Measurements from ENCODE around the gene INPP4B. TPM values are rescaled to one million over a fixed set of nuclear protein-coding genes. Genes with fewer than 3 reads are reported as not detected.

Gene INPP4B
- total RNA-seq, 1 donor from 2014 or later = 12.0 TPM

DNA sequence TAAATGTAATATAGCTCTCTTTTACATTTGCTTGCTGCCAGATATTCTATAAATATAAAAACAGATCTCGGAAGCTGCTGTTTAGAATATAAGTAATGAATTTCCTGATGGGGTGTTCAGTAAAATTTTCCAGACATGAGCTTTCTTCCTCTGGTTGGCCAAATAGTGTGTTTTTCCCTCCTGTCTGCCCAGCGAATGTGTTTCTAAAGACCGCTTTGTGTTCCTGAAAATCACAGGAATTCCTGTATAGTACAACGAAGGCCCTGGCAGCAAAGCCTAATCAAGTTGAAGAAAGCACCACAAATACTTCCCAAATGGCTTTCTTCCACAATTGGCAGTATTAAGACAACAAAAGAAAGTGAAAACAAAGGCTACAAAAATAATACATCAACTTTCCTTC, 494.1 kb downstream of the INPP4B start:
- TF ChIP-seq CTCF (conservative IDR thresholded peaks at IDR 0.05; ENCODE audit: low read depth, low read length) = no peak

DNA sequence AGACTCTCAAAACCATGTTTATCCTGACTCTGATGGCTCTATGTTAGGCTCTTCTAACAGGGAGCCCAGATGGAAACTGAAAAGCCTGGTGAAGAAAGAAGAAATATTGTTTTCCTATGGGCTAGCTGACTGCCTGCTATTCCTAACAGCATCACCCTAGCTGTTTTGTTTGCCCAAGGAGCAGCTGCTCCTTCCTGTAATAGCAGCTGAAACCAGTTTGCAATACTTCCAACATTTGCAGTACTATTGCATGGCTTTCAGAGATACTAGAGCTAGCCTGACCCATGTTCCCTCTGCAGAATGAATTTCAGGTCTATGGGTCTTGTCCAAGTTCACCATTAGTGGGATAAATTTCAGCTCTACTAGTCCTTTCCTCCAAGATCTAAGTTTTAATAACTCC, 495.2 kb downstream of the INPP4B start:
- H3K4me3 ChIP-seq (ENCODE audit: low read depth, low read length) = no peak overlapping the region
- TF ChIP-seq CTCF (conservative IDR thresholded peaks at IDR 0.05; ENCODE audit: low read depth, low read length) = no peak
- no peak for DNase-seq (ENCODE audit: low read depth)

More for the DNA sequence above, 494.1 kb downstream of the INPP4B start:
- no peak overlapping the region for H3K4me3 ChIP-seq (ENCODE audit: low read depth, low read length)
- DNase-seq (ENCODE audit: low read depth) = no peak

DNA sequence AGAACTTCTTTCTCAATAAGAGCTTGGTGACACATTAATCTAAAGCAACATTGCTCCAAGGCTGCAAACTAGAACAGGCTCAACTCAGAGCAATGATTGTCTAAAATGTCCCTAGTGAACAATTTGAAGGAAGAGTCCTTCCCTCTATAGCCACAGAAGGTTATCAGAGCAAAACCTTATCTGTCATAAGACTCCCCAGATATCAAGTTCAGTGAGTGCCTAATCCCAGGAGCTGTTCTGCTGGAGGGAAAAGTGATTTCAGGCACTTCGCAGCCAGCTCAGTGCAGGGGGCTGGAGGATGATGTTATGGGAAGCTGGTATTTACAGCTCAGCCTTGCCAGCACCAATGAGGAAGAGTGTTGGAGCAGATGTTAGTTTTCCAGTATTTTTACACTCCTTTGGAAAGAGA, 497.5 kb downstream of the INPP4B start:
- no peak for DNase-seq (ENCODE audit: low read depth)
- no peak for TF ChIP-seq CTCF (conservative IDR thresholded peaks at IDR 0.05; ENCODE audit: low read depth, low read length)
- H3K4me3 ChIP-seq (ENCODE audit: low read depth, low read length) = no peak overlapping the region

- TF ChIP-seq CTCF (conservative IDR thresholded peaks at IDR 0.05; ENCODE audit: low read depth, low read length) = no peak
- no peak for DNase-seq (ENCODE audit: low read depth)
Observed at GRCh38 chr4:142347241-142347640, 498.9 kb downstream of the INPP4B start.

GRCh38 chr4:142345924-142346323, 500.2 kb downstream of the INPP4B start:
- H3K4me3 ChIP-seq (ENCODE audit: low read depth, low read length) = no peak overlapping the region
- TF ChIP-seq CTCF (conservative IDR thresholded peaks at IDR 0.05; ENCODE audit: low read depth, low read length) = no peak
- DNase-seq (ENCODE audit: low read depth) = no peak

More at GRCh38 chr4:142347241-142347640, 498.9 kb downstream of the INPP4B start:
- H3K4me3 ChIP-seq (ENCODE audit: low read depth, low read length) = no peak overlapping the region

DNA sequence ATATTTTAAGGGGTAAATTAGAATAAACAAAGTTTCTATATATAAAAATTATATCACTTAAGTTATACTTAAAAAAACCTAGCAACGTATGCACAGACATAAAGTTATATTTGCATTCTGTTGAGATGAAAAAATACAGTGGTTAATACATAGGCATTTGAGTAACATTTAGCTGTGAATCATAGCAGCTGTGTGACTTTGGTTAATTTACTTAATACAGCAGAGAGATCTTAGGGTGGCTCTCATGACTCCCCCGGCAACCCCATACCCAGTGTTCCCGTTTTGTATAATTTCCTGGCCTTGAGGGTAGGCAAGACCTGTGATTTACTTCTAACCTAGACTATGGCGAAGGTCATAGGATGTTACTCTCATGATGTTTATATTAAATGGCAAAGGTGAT, 504.8 kb downstream of the INPP4B start:
- no peak for DNase-seq (ENCODE audit: low read depth)
- TF ChIP-seq CTCF (conservative IDR thresholded peaks at IDR 0.05; ENCODE audit: low read depth, low read length) = no peak
- no peak overlapping the region for H3K4me3 ChIP-seq (ENCODE audit: low read depth, low read length)

- no peak for TF ChIP-seq CTCF (conservative IDR thresholded peaks at IDR 0.05; ENCODE audit: low read depth, low read length)
- DNase-seq (ENCODE audit: low read depth) = no peak
- H3K4me3 ChIP-seq (ENCODE audit: low read depth, low read length) = no peak overlapping the region
Observed at GRCh38 chr4:142339053-142339452, 507.0 kb downstream of the INPP4B start.

Data from epithelial cell of proximal tubule (primary cell).